Fibroblast of lung (primary cell): Measurements from ENCODE around the gene LTBP1.

ENCODE experiments used
- CTCF ChIP-seq, 2 donors: IDR thresholded peaks in 1 of 2; conservative IDR thresholded peaks in 1 of 2; 1 replicate in 1 of 2; 2 replicates in 1 of 2; pipeline ENCODE4 v1.5.1; 2011 to 2012; ENCODE audit warnings: low read length in 2 of 2, control low read depth in 1 of 2, inconsistent platforms in 1 of 2, low read depth in 1 of 2, mild to moderate bottlenecking in 1 of 2
- EZH2 ChIP-seq: IDR thresholded peaks from 2 replicates; pipeline ENCODE4 v1.5.1; 2012; ENCODE audit warnings: low read length, control low read depth, mild to moderate bottlenecking; ENCODE audit errors: missing control alignments

GRCh38 chr2:33322612-33323011 is 375.9 kb downstream of the LTBP1 start:
- TF ChIP-seq CTCF (conservative IDR thresholded peaks at IDR 0.05 in 1 of 2, IDR thresholded peaks at IDR 0.05 in 1 of 2; ENCODE audit: low read depth in 1 of 2, low read length in 2 of 2) (no peak), EZH2 (no peak)
